Measurements from ENCODE around the gene JAZF1. TPM values are rescaled to one million over a fixed set of nuclear protein-coding genes. Genes with fewer than 3 reads are reported as not detected.

Gene JAZF1
- total and polyA plus RNA-seq, 2 donors, result 3.9 to 14.5 TPM

- H3K27ac ChIP-seq (ENCODE audit: low read depth in 1 of 2, low read length in 1 of 2), result no peak overlapping the region
- no peaks in the 10 kb centered on the region for H3K27me3 ChIP-seq (ENCODE audit: control insufficient read depth in 2 of 2, insufficient read depth in 1 of 2, low read length in 1 of 2)
- no peaks in the 10 kb centered on the region for H3K9me3 ChIP-seq (ENCODE audit: control insufficient read depth in 2 of 2, insufficient read depth in 1 of 2, low read length in 1 of 2)
- H3K36me3 ChIP-seq (ENCODE audit: control insufficient read depth in 2 of 2, insufficient read depth in 2 of 2, low read length in 1 of 2), result no peaks in the 10 kb centered on the region
- no peak for DNase-seq (ENCODE audit: low read depth in 6 of 9, low spot score in 9 of 9)
- H3K4me1 ChIP-seq (ENCODE audit: control insufficient read depth in 2 of 2, insufficient read depth in 2 of 2, low read length in 2 of 2), result no peaks in the 10 kb centered on the region
- WGBS, result 98% methylated on average over 3 of the region's 3 CpGs
- no peak overlapping the region for H3K4me3 ChIP-seq (ENCODE audit: low read length in 2 of 2)
Measured at GRCh38 chr7:27911920-27912319, 268.7 kb downstream of the JAZF1 start.

GRCh38 chr7:27910326-27910725 is 270.3 kb downstream of the JAZF1 start:
- no peaks in the 10 kb centered on the region for H3K9me3 ChIP-seq (ENCODE audit: control insufficient read depth in 2 of 2, insufficient read depth in 1 of 2, low read length in 1 of 2)
- 95% methylated on average over 3 of the region's 3 CpGs for WGBS
- H3K36me3 ChIP-seq (ENCODE audit: control insufficient read depth in 2 of 2, insufficient read depth in 2 of 2, low read length in 1 of 2), result no peaks in the 10 kb centered on the region
- no peak for DNase-seq (ENCODE audit: low read depth in 6 of 9, low spot score in 9 of 9)
- H3K4me1 ChIP-seq (ENCODE audit: control insufficient read depth in 2 of 2, insufficient read depth in 2 of 2, low read length in 2 of 2), result no peaks in the 10 kb centered on the region
- no peak overlapping the region for H3K27ac ChIP-seq (ENCODE audit: low read depth in 1 of 2, low read length in 1 of 2)
- no peak overlapping the region for H3K4me3 ChIP-seq (ENCODE audit: low read length in 2 of 2)
- H3K27me3 ChIP-seq (ENCODE audit: control insufficient read depth in 2 of 2, insufficient read depth in 1 of 2, low read length in 1 of 2), result no peaks in the 10 kb centered on the region

DNA sequence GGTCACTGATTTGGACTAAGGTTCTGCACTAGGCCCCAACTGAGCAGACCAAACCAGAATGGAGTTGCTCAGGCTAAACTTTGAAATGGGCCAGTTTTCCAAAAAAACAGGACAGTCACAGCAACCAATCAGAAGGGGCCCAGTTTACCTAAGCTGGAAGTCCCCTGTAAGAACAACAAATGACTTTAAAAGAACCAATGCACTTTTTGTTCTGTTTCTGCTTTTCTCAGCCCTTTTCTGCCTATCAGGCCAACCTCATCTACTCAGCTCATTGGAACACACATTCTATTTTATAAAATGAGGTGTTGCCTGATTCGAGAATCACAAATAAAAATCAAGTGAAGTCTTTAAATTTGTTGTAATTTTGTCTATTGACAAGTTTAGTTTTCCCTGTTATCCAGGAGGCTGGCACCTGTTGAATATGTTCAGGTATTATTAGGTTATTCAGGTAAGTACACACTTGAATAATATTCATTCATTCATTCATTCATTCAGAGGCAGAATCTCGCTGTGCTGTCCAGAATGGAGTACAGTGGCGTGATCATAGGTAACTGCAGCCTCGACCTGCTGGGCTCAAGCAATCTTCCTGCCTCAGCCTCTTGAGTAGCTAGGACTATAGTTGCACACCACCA is 271.9 kb downstream of the JAZF1 start:
- H3K4me3 ChIP-seq (ENCODE audit: low read length in 2 of 2), result no peak overlapping the region
- 97% methylated on average over 4 of the region's 4 CpGs for WGBS
- DNase-seq (ENCODE audit: low read depth in 6 of 9, low spot score in 9 of 9), result no peak
- no peaks in the 10 kb centered on the region for H3K36me3 ChIP-seq (ENCODE audit: control insufficient read depth in 2 of 2, insufficient read depth in 2 of 2, low read length in 1 of 2)
- H3K27me3 ChIP-seq (ENCODE audit: control insufficient read depth in 2 of 2, insufficient read depth in 1 of 2, low read length in 1 of 2), result no peaks in the 10 kb centered on the region
- no peaks in the 10 kb centered on the region for H3K4me1 ChIP-seq (ENCODE audit: control insufficient read depth in 2 of 2, insufficient read depth in 2 of 2, low read length in 2 of 2)
- H3K27ac ChIP-seq (ENCODE audit: low read depth in 1 of 2, low read length in 1 of 2), result no peak overlapping the region
- H3K9me3 ChIP-seq (ENCODE audit: control insufficient read depth in 2 of 2, insufficient read depth in 1 of 2, low read length in 1 of 2), result no peaks in the 10 kb centered on the region

DNA sequence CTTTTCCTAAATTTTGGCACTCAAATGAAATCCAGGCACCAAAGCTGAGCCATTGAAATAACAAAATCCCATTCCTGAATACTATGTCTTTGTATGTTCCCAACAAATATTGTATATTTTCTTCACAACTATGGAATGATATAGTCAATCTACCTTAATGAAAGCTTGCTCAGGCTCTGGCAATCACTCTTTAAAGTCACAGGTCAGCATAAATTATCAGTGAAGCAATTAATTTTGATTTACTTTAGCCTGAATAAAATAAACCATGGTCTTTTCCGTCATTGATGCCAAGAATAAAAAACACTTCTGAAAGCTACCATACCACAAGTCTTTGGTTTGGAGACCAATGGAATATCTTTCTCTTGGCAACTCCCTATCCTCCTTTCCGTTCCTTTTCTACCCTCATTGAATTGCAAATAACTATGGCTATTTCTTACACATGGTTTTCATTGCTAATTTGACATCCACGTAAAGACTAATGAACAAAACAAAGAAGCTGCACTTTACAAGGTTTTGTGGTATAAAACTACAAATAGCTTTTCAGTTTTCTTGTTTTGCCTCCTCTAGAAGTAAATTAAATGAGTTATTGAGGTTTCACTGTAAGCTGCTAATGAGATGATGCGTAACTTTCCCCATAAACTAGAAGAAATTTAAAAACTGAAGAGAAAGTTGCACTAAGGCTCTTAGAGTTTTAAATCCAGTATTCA is 274.1 kb downstream of the JAZF1 start:
- peaks cover 0 to under 1% of the 10 kb centered on the region in 2 donors for H3K4me1 ChIP-seq (ENCODE audit: control insufficient read depth in 2 of 2, insufficient read depth in 2 of 2, low read length in 2 of 2)
- 97% methylated on average over 4 of the region's 4 CpGs for WGBS
- H3K27ac ChIP-seq (ENCODE audit: low read depth in 1 of 2, low read length in 1 of 2), result no peak overlapping the region
- H3K36me3 ChIP-seq (ENCODE audit: control insufficient read depth in 2 of 2, insufficient read depth in 2 of 2, low read length in 1 of 2), result no peaks in the 10 kb centered on the region
- no peak for DNase-seq (ENCODE audit: low read depth in 6 of 9, low spot score in 9 of 9)
- no peaks in the 10 kb centered on the region for H3K27me3 ChIP-seq (ENCODE audit: control insufficient read depth in 2 of 2, insufficient read depth in 1 of 2, low read length in 1 of 2)
- H3K4me3 ChIP-seq (ENCODE audit: low read length in 2 of 2), result no peak overlapping the region
- H3K9me3 ChIP-seq (ENCODE audit: control insufficient read depth in 2 of 2, insufficient read depth in 1 of 2, low read length in 1 of 2), result no peaks in the 10 kb centered on the region

GRCh38 chr7:27905951-27906350 is 274.6 kb downstream of the JAZF1 start:
- DNase-seq (ENCODE audit: low read depth in 6 of 9, low spot score in 9 of 9), result no peak
- Histone ChIP-seq H3K4me3 (ENCODE audit: low read length in 2 of 2) (no peak overlapping the region), H3K36me3 (ENCODE audit: control insufficient read depth in 2 of 2, insufficient read depth in 2 of 2, low read length in 1 of 2) (no peaks in the 10 kb centered on the region), H3K4me1 (ENCODE audit: control insufficient read depth in 2 of 2, insufficient read depth in 2 of 2, low read length in 2 of 2) (peaks cover 0 to 5% of the 10 kb centered on the region in 2 donors), H3K27ac (ENCODE audit: low read depth in 1 of 2, low read length in 1 of 2) (no peak overlapping the region), H3K9me3 (ENCODE audit: control insufficient read depth in 2 of 2, insufficient read depth in 1 of 2, low read length in 1 of 2) (no peaks in the 10 kb centered on the region), H3K27me3 (ENCODE audit: control insufficient read depth in 2 of 2, insufficient read depth in 1 of 2, low read length in 1 of 2) (no peaks in the 10 kb centered on the region)
- WGBS, result 80% methylated on average over 4 of the region's 4 CpGs

DNA sequence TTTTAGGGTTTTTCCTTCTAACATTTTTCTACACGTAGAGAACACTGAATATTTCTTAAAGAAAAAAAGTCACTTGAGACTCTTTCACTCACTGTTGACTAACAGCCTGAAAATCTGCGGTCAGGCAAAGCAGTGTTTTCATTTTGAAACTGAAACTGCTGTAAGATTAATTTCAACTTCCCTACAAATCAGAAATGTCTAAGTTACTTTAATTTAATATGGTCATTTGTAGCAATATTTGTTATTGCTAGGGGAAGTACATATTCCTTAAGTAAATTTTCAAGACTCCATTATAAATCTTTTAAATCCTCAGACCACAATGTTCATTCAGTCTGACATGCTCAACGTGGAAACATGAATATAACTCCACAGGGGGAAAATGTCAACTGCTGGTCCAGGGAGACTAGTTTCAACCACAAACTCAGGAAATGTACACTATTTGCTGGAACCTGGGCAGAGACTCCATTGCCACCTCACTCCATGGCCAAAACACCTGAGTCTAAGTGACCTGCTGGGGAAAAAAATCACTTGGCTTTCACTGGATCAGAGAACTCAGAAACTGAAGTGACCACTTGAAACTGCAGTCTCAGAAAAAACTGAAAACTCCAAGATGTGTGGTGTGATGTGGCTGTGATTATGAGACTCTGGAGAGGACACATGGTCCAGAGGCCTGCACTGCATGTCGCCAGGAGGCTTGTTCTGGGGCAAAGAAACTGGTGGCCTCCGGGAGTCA is 279.4 kb downstream of the JAZF1 start:
- H3K4me1 ChIP-seq (ENCODE audit: control insufficient read depth in 2 of 2, insufficient read depth in 2 of 2, low read length in 2 of 2), result peaks cover 0 to 20% of the 10 kb centered on the region in 2 donors
- no peaks in the 10 kb centered on the region for H3K27me3 ChIP-seq (ENCODE audit: control insufficient read depth in 2 of 2, insufficient read depth in 1 of 2, low read length in 1 of 2)
- H3K27ac ChIP-seq (ENCODE audit: low read depth in 1 of 2, low read length in 1 of 2), result peak overlapping the region; percentile 48 to 75
- H3K36me3 ChIP-seq (ENCODE audit: control insufficient read depth in 2 of 2, insufficient read depth in 2 of 2, low read length in 1 of 2), result no peaks in the 10 kb centered on the region
- no peak overlapping the region for H3K4me3 ChIP-seq (ENCODE audit: low read length in 2 of 2)
- DNase-seq (ENCODE audit: low read depth in 6 of 9, low spot score in 9 of 9), result peak in 4 of 9 donors; percentile 16 to 57 (median 18)
- no peaks in the 10 kb centered on the region for H3K9me3 ChIP-seq (ENCODE audit: control insufficient read depth in 2 of 2, insufficient read depth in 1 of 2, low read length in 1 of 2)
- WGBS, result 33% methylated on average over 5 of the region's 5 CpGs

DNA sequence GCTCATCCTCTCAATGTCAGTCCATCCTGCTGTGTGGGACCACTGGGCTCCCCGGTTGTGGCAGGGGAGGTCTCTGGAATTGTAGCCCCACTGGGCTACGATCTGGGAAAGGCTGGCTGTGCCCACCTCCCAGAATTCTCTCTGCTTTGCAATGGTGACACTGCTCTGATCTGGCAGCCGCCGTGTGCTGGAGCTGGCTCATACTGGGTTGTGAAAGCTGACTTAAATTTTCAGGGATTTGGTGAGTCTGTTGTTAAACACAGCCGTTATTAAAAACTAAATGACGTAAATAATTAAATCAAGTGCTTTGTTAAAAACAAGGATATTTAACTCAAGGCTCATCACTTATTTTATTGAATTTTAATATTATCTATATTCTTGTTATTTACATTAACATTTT is 280.6 kb downstream of the JAZF1 start:
- no peaks in the 10 kb centered on the region for H3K9me3 ChIP-seq (ENCODE audit: control insufficient read depth in 2 of 2, insufficient read depth in 1 of 2, low read length in 1 of 2)
- no peak overlapping the region for H3K27ac ChIP-seq (ENCODE audit: low read depth in 1 of 2, low read length in 1 of 2)
- H3K27me3 ChIP-seq (ENCODE audit: control insufficient read depth in 2 of 2, insufficient read depth in 1 of 2, low read length in 1 of 2), result no peaks in the 10 kb centered on the region
- peaks cover 0 to 20% of the 10 kb centered on the region in 2 donors for H3K4me1 ChIP-seq (ENCODE audit: control insufficient read depth in 2 of 2, insufficient read depth in 2 of 2, low read length in 2 of 2)
- no peak overlapping the region for H3K4me3 ChIP-seq (ENCODE audit: low read length in 2 of 2)
- 97% methylated on average over 6 of the region's 6 CpGs for WGBS
- DNase-seq (ENCODE audit: low read depth in 6 of 9, low spot score in 9 of 9), result no peak
- H3K36me3 ChIP-seq (ENCODE audit: control insufficient read depth in 2 of 2, insufficient read depth in 2 of 2, low read length in 1 of 2), result no peaks in the 10 kb centered on the region

- no peak overlapping the region for H3K4me3 ChIP-seq (ENCODE audit: low read length in 2 of 2)
- DNase-seq (ENCODE audit: low read depth in 6 of 9, low spot score in 9 of 9), result no peak
- WGBS, result 93% methylated on average over 2 of the region's 2 CpGs
- no peaks in the 10 kb centered on the region for H3K9me3 ChIP-seq (ENCODE audit: control insufficient read depth in 2 of 2, insufficient read depth in 1 of 2, low read length in 1 of 2)
- no peaks in the 10 kb centered on the region for H3K27me3 ChIP-seq (ENCODE audit: control insufficient read depth in 2 of 2, insufficient read depth in 1 of 2, low read length in 1 of 2)
- H3K4me1 ChIP-seq (ENCODE audit: control insufficient read depth in 2 of 2, insufficient read depth in 2 of 2, low read length in 2 of 2), result peaks cover 0 to 20% of the 10 kb centered on the region in 2 donors
- no peaks in the 10 kb centered on the region for H3K36me3 ChIP-seq (ENCODE audit: control insufficient read depth in 2 of 2, insufficient read depth in 2 of 2, low read length in 1 of 2)
- H3K27ac ChIP-seq (ENCODE audit: low read depth in 1 of 2, low read length in 1 of 2), result no peak overlapping the region
Measured at GRCh38 chr7:27899601-27900000, 281.0 kb downstream of the JAZF1 start.

DNA sequence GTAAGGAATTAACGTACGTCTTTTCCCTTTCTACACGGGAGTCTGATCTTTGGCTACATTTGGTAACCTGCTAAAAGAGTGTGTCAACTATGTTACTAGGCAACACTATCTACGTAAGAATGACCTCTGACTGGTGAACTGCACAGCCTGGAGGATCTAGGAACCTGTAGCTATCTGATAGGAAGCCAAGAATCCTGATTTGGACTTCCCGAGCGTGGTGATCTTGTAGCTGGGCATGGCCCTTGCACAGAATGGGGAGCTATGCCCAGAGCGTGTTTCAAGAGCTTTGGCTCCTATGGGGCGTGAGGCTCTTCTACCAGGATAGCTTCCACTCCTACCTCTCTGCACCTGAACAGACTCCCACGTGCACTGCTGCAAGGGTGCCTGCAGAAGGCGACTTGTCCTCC is 283.2 kb downstream of the JAZF1 start:
- no peaks in the 10 kb centered on the region for H3K9me3 ChIP-seq (ENCODE audit: control insufficient read depth in 2 of 2, insufficient read depth in 1 of 2, low read length in 1 of 2)
- 98% methylated on average over 10 of the region's 10 CpGs for WGBS
- no peak for DNase-seq (ENCODE audit: low read depth in 6 of 9, low spot score in 9 of 9)
- no peaks in the 10 kb centered on the region for H3K36me3 ChIP-seq (ENCODE audit: control insufficient read depth in 2 of 2, insufficient read depth in 2 of 2, low read length in 1 of 2)
- no peak overlapping the region for H3K4me3 ChIP-seq (ENCODE audit: low read length in 2 of 2)
- no peaks in the 10 kb centered on the region for H3K27me3 ChIP-seq (ENCODE audit: control insufficient read depth in 2 of 2, insufficient read depth in 1 of 2, low read length in 1 of 2)
- no peak overlapping the region for H3K27ac ChIP-seq (ENCODE audit: low read depth in 1 of 2, low read length in 1 of 2)
- H3K4me1 ChIP-seq (ENCODE audit: control insufficient read depth in 2 of 2, insufficient read depth in 2 of 2, low read length in 2 of 2), result peaks cover 0 to 20% of the 10 kb centered on the region in 2 donors

All from thymus (tissue), 11 donors.